Cardiac ventricle fibroblast (primary cell): ENCODE data around the gene B3GNT3. TPM values are rescaled to one million over a fixed set of nuclear protein-coding genes. Genes with fewer than 3 reads are reported as not detected.

Experiments
- total RNA-seq: library from RNA; depleted of rRNA; stranded (reverse); fragments of >200 nt; gene quantifications from 2 replicates; pipeline ENCODE4 v1.2.3, GENCODE V29; 2015

The B3GNT3 gene, protein sequence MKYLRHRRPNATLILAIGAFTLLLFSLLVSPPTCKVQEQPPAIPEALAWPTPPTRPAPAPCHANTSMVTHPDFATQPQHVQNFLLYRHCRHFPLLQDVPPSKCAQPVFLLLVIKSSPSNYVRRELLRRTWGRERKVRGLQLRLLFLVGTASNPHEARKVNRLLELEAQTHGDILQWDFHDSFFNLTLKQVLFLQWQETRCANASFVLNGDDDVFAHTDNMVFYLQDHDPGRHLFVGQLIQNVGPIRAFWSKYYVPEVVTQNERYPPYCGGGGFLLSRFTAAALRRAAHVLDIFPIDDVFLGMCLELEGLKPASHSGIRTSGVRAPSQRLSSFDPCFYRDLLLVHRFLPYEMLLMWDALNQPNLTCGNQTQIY
- total RNA-seq = not detected in 2 replicates

DNA sequence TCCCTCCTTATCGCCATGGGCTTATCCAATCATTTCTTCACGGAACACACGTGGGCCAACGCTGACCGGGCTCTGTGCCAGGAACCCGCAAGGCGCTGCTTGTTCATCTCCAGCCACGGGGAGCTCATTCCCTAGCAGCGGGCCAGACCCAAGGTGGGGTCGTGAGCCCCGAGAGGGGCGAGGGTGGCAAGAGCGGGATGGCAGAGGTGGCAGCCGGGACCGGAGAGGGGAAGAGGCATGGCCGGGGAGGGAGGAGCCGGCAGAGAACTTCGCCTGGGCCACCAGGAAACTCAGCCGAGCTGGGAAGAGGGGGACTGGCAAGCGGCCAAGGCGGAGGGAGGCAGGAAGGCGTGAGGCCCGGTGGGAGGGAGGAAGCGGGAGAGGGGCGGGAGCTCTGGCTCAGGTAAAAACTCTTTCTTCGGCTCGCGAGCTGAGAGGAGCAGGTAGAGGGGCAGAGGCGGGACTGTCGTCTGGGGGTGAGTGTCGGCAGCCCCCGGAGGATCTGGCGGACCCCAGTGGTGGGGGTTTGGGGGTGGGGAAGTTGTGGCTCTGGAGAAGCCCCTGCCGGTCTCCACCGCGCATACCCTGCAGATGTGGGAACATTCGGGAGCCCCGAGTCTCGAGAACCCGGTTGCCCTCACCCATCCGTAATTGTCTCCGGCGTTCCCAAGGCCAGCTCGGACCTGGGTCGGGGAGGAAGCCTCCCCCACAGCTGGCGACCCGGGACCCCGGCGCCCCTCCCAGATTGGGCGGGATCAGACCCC is at the start of gene B3GNT3:
Gene B3GNT3, plus strand, starts transcription at position 408 of the 764 bp plus-strand sequence. CDS start 12,670 bp downstream, outside the sequence.

DNA sequence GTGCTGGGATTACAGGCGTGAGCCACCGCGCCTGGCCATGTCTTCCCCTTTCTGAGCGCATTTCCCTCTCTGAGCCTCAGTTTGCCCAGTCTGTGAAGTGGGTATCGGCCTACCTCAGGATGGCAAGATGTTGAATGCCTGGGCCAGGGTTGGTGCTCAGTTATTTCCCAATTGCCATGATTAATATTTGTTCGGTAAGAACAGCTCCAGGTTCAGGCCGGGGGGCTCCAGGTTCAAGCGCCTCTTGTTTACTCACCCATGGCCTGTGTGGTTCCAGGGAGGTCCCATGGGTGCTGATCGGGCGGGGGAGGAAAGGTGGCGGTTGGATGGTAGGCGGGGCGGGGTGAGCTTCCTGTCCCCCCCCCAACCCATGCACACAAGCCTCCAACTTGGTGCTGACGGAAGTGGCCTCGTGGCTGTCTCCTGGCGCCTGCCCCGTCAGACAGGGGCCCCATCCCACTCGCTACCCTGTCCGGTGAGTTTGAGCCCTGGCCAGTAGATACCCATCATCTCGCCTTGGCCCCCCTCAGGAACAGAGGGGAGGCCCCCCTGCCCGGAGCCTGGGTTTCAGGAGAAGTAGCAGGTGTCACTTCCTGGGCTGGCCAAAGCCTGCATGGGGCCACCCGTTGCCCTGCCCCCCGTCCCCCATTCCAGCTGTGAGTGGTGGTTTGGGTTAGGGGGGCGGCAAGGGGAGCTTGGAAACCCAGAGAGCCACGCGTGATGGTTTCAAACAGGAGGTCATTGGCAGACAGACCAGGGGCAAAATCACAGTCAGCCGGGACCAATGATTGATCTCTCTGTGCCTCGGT is 43.6 kb upstream of the B3GNT3 start, which contains the start of gene FCHO1:
Gene FCHO1, plus strand, starts transcription at position 375 of the 809 bp plus-strand sequence. CDS start 3,688 bp downstream, outside the sequence.

GRCh38 chr19:17821190-17821589 is 26.3 kb downstream of the B3GNT3 start, which contains the start of gene INSL3:
INSL3 (minus strand) TSS chr19:17821519; CDS start chr19:17821506, 13 bp downstream.

DNA sequence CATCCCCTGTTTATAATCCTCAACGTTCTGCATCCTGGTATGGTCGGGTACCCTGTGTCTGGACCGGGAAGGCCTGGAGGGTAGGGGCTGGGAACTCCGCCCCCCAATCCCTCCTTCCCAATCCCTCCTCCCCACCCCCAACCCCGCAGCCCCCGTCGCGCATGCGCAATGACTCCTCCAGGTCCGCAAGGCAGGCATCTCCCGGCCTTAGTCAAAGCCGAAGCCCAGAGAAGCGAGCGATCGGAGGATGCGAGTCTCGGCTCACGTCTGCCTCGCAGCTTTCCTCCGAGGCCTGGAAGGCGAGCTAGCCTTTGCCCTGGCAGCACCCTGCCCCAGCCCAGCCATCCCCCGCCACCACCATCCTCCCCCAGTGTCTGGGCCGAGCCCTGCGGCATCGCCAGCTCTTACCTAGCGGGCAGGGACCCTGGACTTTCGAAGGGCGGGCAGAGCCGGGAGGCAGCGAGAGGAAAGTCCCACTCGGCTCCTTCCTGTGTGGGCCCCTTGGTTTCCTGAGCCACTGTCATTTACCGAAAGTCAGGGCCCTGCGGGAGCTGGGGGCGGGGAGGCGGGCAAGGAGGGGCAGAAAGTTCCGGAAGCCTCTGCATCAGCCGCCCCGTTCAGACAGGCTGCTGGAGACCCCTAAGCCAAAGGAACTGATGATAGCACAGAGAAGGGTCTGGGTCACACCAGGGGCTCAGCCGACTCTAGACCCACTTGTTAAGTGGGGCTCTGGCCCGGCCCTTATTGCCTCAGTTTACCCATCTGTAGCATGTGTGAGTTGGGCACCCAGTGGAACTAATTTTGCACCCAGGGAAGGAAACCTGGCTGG is 52.8 kb downstream of the B3GNT3 start, which contains the start of gene JAK3:
Gene JAK3, minus strand, starts transcription at position 445 of the 829 bp plus-strand sequence. CDS start 3,565 bp downstream, outside the sequence.

GRCh38 chr19:17859533-17860330 is 64.8 kb downstream of the B3GNT3 start, which contains the start of gene RPL18A:
RPL18A (plus strand) TSS chr19:17859910; CDS start chr19:17859957, 47 bp downstream.

Other genes starting within 250 kb of the B3GNT3 start
- 98.8 and 103 TPM in 2 replicates for gene COLGALT1, start 239.5 kb upstream of the B3GNT3 start, total RNA-seq
- gene UNC13A, start 106.8 kb upstream of the B3GNT3 start, total RNA-seq = 0.06 TPM in 1 of 2 replicates, not detected in the other
- 28.3 and 29.8 TPM in 2 replicates for gene MAP1S, start 75.7 kb upstream of the B3GNT3 start, total RNA-seq
- gene FCHO1, start 43.7 kb upstream of the B3GNT3 start, total RNA-seq = 0.50 and 0.68 TPM in 2 replicates
- gene INSL3, start 26.4 kb downstream of the B3GNT3 start, total RNA-seq = not detected in 2 replicates
- gene JAK3, start 52.8 kb downstream of the B3GNT3 start, total RNA-seq = 6.3 and 7.7 TPM in 2 replicates
- gene RPL18A, start 64.8 kb downstream of the B3GNT3 start, total RNA-seq = 1,805 and 2,205 TPM in 2 replicates
- gene SLC5A5, start 76.8 kb downstream of the B3GNT3 start, total RNA-seq = not detected in 2 replicates
- 51.8 and 67.5 TPM in 2 replicates for gene CCDC124, start 137.9 kb downstream of the B3GNT3 start, total RNA-seq
- 0.06 TPM in 1 of 2 replicates, not detected in the other for gene KCNN1, start 172.0 kb downstream of the B3GNT3 start, total RNA-seq
- 16.6 and 23.1 TPM in 2 replicates for gene ARRDC2, start 213.0 kb downstream of the B3GNT3 start, total RNA-seq